HG02623 (cell line): Measurements from ENCODE around the gene XPC.

Experiments
- ATAC-seq: cut with Tn5 transposase; IDR thresholded peaks from one replicate; pipeline ENCODE4 v1.9.1; 2021; ENCODE audit warnings: moderate library complexity; ENCODE audit not compliant: unreplicated experiment

The XPC gene

GRCh38 chr3:14174483-14174882 is 3.9 kb downstream of the XPC start:
- ATAC-seq = no peak

DNA sequence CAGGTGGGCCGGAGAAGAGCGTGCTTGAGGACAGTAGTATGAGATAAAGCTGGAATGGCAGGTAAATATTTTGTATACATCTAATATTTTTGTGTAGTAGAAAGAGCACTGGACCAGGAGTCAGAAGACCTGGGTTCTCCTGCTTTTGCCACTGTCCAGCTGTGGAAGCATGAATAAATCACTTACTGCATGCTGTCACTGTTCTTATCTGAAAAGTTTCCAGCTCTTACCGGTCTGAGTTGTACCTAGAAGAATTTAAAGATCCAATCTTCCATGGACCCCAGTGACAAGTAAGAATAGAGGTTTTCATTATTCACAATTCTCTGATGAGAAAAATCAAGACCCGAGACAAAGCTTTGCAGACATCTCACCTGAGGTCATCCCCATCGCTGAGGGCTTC is 5.9 kb downstream of the XPC start:
- no peak for ATAC-seq

- ATAC-seq = no peak
Observed at GRCh38 chr3:14170531-14171159, 7.8 kb downstream of the XPC start.

DNA sequence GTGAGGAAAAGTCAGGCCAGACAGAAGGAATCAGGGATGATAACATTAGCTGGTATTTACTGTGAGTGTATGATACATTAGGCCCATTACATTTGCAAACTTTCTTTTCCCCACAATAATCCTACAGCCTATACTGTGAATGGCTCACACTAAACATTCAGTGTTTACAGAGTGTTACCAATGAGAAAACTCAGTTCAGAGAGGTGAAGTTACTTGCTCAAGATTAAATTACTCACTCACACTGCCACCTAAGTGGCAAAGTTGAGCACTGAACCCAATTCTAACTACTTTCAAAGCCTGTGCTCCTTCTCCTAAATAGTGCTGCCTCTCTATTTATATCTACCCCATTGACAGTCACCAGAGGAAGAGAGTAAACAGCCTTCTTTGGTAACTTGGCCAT is 8.5 kb downstream of the XPC start:
- ATAC-seq = no peak

- ATAC-seq = no peak
Observed at GRCh38 chr3:14169435-14169834, 9.0 kb downstream of the XPC start.

DNA sequence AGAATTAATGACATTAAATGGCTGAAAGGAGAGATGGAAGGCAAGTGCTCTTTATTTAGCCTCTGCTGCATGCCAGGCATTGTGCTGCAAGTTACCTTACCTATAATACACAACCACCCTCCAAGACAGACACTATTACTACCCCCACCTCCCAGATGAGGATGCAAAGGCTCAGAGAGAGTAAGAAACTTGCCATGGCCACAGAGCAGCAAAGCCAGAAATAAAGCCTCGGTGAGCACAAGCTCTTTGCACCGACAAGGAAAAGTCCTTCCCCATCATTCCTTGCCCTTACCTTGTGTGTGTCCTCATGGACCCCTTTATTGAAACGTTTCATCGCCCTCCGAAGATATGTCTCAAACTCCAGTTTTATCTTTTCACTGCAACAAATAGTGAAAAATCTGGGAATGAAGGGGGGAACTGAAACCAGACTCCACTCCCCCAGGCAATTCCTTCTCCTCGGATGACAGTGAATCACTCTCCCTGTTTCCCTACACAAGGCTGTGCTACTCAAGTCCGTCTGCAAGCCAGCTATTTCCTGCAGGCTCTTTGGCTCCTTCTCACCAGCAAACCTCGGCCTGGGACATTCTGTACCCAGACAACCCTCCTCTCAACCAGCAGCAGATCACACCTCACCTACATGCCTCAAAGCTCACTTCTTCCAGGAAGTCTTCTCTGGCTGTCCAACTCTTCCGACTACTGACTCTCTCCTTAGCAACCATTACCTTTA is 11.4 kb downstream of the XPC start:
- ATAC-seq = no peak

DNA sequence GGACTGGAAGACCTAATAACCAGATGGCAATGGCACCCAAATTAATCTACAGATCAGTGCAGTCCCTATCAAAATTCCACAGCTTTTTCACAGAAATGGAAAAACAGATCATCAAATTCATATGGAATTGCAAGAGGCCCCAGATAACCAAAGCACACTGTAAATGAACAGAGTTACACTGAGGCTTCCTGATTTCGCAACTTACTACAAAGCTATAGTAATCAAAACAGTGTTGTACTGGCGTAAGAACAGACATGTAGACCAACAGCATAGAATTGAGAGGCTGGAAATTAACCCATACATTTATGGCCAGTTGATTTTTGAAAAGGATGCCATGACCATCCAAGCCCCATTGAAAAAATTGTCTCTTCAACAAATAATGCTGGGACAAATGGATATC is 16.2 kb downstream of the XPC start:
- no peak for ATAC-seq

- no peak for ATAC-seq
Observed at GRCh38 chr3:14161282-14161681, 17.1 kb downstream of the XPC start.

DNA sequence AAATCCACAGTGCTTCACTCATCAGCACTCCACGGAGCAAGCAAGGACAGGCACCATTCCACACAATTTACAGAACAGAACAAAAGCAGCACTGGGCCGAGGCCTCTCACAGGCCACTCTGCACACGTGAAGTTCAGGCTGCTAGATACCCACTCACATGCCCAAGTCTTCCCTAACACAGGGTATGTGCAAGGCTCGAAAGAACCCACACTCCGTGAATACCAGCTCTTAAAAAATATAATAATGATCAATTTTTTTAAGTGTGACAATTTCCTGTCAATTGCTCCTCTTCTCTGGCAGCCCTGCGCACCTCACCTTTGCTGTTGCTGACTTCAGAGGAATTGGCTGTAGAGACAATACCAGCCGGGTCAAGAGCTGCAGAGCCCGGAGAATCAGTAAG is 19.0 kb downstream of the XPC start:
- no peak for ATAC-seq

DNA sequence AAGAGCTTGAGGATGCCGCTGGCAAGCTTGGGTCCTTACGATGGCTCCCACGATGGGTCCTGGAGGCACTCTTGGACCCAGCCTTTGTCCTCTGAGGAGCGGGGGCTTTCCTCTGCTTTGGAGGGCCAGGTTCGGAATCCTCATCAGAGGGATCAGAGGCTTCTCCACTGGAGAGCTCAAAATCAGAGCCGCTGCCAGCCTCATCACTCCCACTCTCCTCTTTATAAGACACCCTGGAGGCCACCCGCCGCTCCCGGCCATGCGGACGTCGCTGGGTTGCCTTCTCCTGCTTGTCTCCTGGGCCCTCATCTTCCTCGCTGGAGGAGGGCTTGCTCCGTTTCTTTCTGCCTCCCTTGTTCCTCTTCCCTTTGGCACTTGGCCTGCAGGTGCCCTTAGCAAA is 20.0 kb downstream of the XPC start:
- ATAC-seq = no peak

GRCh38 chr3:14157951-14158350 is 20.4 kb downstream of the XPC start:
- ATAC-seq = no peak

GRCh38 chr3:14156843-14157561 is 21.4 kb downstream of the XPC start:
- no peak for ATAC-seq

- no peak for ATAC-seq
Observed at GRCh38 chr3:14156201-14156600, 22.2 kb downstream of the XPC start.

DNA sequence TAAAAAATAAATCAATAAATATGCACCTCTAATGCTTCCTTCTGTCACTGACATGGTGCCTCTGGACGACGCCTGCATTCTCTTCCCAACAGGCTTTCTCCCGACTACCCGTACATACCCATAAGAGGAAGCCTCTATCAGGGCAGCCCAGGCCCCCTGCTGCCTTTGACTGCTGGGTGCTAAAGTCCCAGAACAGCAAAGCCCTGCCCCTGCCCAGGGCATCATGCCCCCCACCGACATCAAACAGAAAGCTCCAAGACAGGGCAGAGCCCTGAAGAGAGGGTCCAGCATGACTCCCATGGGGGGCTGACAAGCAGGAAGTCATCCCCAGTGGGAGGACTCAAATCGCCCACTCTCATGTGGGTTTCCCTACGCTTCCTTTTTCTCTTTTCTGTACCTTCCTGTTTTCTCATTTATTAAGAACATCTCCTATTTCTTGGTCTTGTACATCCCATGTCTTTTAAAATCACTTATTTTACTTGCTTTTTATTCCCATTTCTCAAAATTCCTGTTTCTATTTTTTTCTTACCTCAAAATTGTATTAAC is 23.4 kb downstream of the XPC start:
- ATAC-seq = no peak

GRCh38 chr3:14154276-14154675 is 24.1 kb downstream of the XPC start:
- ATAC-seq = no peak

GRCh38 chr3:14153663-14154062 is 24.7 kb downstream of the XPC start:
- no peak for ATAC-seq

DNA sequence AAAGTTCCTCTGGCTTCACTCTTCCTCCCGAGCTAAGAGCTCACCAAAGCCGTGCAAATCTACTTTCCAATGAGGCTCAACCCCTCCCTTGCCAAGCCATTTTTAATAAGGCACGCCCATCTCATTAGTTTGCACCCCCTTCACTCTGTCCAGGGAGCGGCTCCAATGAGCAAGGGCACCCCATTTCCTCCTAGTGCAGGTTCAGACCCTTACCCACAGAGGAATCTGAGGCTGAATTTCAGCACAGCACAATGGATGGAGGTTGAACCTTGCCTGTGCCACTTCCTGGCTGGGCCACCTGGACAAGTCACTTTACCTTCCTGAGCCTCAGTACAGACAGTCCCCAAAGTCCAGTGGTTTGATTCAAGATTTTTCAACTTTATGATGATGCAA is 25.4 kb downstream of the XPC start:
- no peak for ATAC-seq

DNA sequence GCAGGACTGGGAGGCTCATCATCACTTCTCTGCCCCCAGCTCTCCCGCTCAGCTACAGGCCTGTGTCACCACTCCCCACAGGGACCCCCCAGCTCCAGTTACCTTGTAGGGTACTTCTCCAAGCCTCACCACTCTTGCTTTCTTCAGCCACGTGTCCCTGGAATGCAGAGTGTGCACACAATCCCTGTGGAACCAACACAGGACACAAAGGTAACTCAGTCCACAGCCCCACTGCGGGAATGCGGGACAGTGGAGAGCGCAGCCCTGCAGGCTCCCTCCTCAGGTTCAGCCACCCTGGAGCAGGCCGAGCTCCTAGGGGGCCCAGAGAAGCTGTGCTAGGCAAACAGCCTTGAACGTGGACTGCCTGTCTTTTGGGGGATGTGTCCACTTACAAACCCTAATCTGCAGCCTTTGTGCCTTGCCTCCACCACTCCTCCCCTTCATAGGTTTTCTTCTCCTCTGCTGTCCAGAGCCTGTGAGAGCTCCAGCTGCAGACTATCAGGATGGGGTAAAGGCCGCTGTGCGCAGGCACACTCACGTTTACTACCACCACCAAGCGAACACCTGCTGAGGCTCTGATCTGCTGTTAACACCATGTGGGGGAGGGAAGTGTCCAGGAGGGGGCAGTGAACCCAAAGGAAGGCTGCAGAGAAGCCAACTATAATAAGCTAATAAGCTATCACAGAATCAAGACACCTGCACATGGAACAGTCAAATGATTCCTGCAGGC is 26.0 kb downstream of the XPC start:
- ATAC-seq = no peak

DNA sequence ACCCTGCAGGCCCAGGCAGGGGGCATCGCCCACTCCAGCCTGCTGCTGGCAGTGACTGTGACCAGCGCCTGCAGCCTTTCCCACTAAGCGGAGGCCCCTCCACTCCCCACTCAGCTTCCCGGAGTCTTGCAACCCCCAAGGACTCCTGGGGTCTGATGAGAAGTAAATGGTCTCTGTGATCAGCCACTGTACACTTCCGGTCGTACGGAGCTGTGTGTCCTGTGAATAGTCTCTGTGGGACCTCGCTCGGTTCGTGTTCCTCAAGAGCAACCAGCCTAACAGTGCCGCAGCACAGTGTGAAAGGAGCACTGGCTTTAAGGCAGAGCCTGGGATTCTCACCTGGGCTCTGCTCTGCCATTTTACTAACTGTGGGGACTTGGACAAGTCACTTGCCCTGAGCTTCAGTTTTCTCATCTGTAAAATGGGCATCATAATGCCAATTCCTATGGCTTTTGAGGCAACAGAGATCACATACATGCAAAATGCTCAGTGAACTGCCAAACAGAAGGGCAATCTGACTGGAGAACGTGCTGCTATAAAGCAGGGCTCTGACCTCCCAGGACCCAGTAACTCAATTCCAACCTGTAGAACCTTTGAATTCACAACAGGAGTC is 26.8 kb downstream of the XPC start:
- ATAC-seq = no peak

DNA sequence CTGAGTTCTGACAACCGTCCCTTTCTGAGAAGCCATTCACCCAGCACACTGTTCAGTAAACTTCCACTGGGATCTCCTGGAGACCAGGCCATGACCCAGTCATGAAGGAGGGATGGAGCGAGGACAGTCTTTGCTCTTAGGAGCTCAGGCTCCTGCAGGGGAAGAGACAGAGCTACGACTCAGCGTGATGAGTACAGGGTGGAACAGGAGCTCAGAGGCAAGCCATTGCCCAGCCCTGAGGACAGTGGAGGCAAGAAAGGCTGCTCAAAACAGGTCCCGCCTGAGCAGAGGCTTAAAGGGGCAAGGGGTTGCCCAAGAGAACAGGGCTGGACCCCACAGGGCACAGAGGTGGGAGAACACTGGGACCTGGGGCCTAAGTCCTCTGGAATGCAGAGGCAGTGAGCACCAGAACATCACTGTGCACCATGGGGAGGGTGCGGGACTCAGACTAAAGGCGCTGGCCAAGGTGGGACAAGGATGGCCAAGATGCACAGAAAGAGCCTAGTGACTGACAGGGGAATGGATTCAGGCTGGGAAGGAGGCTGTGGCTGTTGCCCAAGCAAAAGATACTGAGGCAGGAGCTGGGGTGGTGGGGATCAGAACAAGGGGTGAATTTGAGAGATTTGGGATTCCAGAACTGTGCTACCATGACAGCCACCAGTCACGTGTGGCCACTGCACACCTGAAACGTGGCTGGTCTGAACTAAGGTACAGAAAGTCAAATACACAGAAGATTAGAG is 27.7 kb downstream of the XPC start:
- no peak for ATAC-seq
